Endothelial cell of umbilical vein (primary cell): Measurements from ENCODE around the gene PKHD1. TPM values are rescaled to one million over a fixed set of nuclear protein-coding genes. Genes with fewer than 3 reads are reported as not detected.

ENCODE experiments used
- BruUV-seq: library from RNA; stranded (reverse); fragments of 400-500 nt; replicated peaks from 2 replicates; lab custom pipeline; 2021; lab: Mats Ljungman, UMichigan
- CTCF ChIA-PET: fragments of 300-600, 350-600 bp; sonication (Branson Sonifier 250); formaldehyde crosslinking; loops from one replicate; lab custom pipeline; 2021; ENCODE audit warnings: antibody characterized with exemption, inconsistent platforms; lab: Charles Lee
- POLR2A ChIA-PET: fragments of 300-600, 350-600 bp; sonication (Branson Sonifier 250); formaldehyde crosslinking; loops from one replicate; lab custom pipeline; 2021; ENCODE audit warnings: antibody characterized with exemption, inconsistent platforms; lab: Charles Lee
- DNase-seq: peaks from one replicate; pipeline ENCODE4 v3.0.0-alpha.2; 2011; ENCODE audit warnings: low read depth, low spot score
- FAIRE-seq: peaks from 2 replicates; lab custom pipeline; 2011; peaks lifted over from hg19 to GRCh38; lab: Jason Lieb, UNC
- H2AFZ ChIP-seq: 2 replicates; pipeline ENCODE4 v1.6.0; 2012; ENCODE audit warnings: low read depth, low read length, control low read depth, inconsistent platforms
- H3K27ac ChIP-seq: 2 replicates; pipeline ENCODE4 v1.5.1; 2011; ENCODE audit warnings: low read depth, mild to moderate bottlenecking, control low read depth, low read length, moderate library complexity; ENCODE audit not compliant: insufficient read depth
- H3K27me3 ChIP-seq, 2 experiments: 2 replicates each; pipeline versions ENCODE4 v1.6.0 to v1.6.1; 2011; ENCODE audit warnings: low read length in 2 of 2, mixed read lengths in 1 of 2; ENCODE audit not compliant: control insufficient read depth in 2 of 2, insufficient read depth in 2 of 2
- H3K36me3 ChIP-seq, 2 experiments: 2 replicates in 1 of 2; 3 replicates in 1 of 2; pipeline ENCODE4 v1.5.1; 2011; ENCODE audit warnings: low read length in 2 of 2, mild to moderate bottlenecking in 1 of 2, moderate library complexity in 1 of 2; ENCODE audit not compliant: control insufficient read depth in 2 of 2, insufficient read depth in 2 of 2; ENCODE audit errors: extremely low read depth in 1 of 2
- H3K4me1 ChIP-seq: 3 replicates; pipeline ENCODE4 v1.5.1; 2011; ENCODE audit warnings: mild to moderate bottlenecking, low read length; ENCODE audit not compliant: control insufficient read depth, insufficient read depth; ENCODE audit errors: extremely low read depth
- H3K4me2 ChIP-seq: 2 replicates; pipeline ENCODE4 v1.6.1; 2011; ENCODE audit warnings: low read length, control low read depth, mixed read lengths; ENCODE audit not compliant: insufficient read depth
- H3K4me3 ChIP-seq, 3 experiments: fragments of 200-600 bp in 1 of 3; sonication (generic), shearing (Covaris generic) in 1 of 3; replicated peaks in 1 of 3; 2 replicates each; pipeline ENCODE4 v1.5.1; 2011 to 2016; ENCODE audit warnings: control low read depth in 3 of 3, low read length in 3 of 3, mild to moderate bottlenecking in 2 of 3, inconsistent platforms in 1 of 3, low read depth in 1 of 3, moderate library complexity in 1 of 3; ENCODE audit not compliant: insufficient read depth in 1 of 3
- H3K79me2 ChIP-seq: 2 replicates; pipeline ENCODE4 v1.6.0; 2012; ENCODE audit warnings: low read length, inconsistent platforms; ENCODE audit not compliant: control insufficient read depth, insufficient read depth
- H3K9ac ChIP-seq: replicated peaks from 2 replicates; pipeline ENCODE3; 2011; ENCODE audit warnings: low read length, control low read depth; ENCODE audit not compliant: insufficient read depth; ENCODE audit errors: extremely low read depth
- H3K9me1 ChIP-seq: replicated peaks from 3 replicates; pipeline ENCODE4 v1.6.0; 2011; ENCODE audit warnings: mild to moderate bottlenecking, low read length; ENCODE audit not compliant: control insufficient read depth, insufficient read depth; ENCODE audit errors: extremely low read depth
- H3K9me3 ChIP-seq: replicated peaks from 2 replicates; pipeline ENCODE4 v1.5.1; 2012; ENCODE audit warnings: low read length, inconsistent platforms; ENCODE audit not compliant: control insufficient read depth, insufficient read depth
- H4K20me1 ChIP-seq: replicated peaks from 2 replicates; pipeline ENCODE3; 2011; ENCODE audit warnings: mild to moderate bottlenecking, low read length; ENCODE audit not compliant: control insufficient read depth, insufficient read depth; ENCODE audit errors: extremely low read depth
- EZH2 ChIP-seq: IDR thresholded peaks from 2 replicates; pipeline ENCODE4 v1.6.1; 2012; ENCODE audit warnings: borderline replicate concordance, low read depth, mild to moderate bottlenecking, moderate library complexity, low read length, inconsistent platforms; ENCODE audit not compliant: severe bottlenecking
- FOS ChIP-seq: IDR thresholded peaks from 2 replicates; pipeline ENCODE4 v1.6.1; 2011; ENCODE audit warnings: mild to moderate bottlenecking, low read length, moderate library complexity, borderline replicate concordance; ENCODE audit not compliant: insufficient read depth
- GATA2 ChIP-seq: IDR thresholded peaks from 2 replicates; pipeline ENCODE4 v1.7.0; 2011; ENCODE audit warnings: low read depth, mild to moderate bottlenecking, moderate library complexity, mixed read lengths, low read length; ENCODE audit not compliant: insufficient read length, insufficient read depth
- JUN ChIP-seq: IDR thresholded peaks from 2 replicates; pipeline ENCODE4 v1.6.1; 2011; ENCODE audit warnings: borderline replicate concordance, low read depth; ENCODE audit not compliant: insufficient read length, insufficient read depth
- MAX ChIP-seq: IDR thresholded peaks from 2 replicates; pipeline ENCODE4 v1.6.1; 2011; ENCODE audit not compliant: insufficient read depth, insufficient read length
- MYC ChIP-seq: IDR thresholded peaks from one replicate; pipeline ENCODE4 v1.6.1; 2011; ENCODE audit warnings: mild to moderate bottlenecking, low read depth, low read length
- POLR2A ChIP-seq: IDR thresholded peaks from 2 replicates; pipeline ENCODE4 v1.6.1; 2012; ENCODE audit warnings: low read depth, mild to moderate bottlenecking, control low read depth, low read length
- POLR2AphosphoS5 ChIP-seq: IDR thresholded peaks from 2 replicates; pipeline ENCODE4 v1.6.1; 2012; ENCODE audit warnings: low read depth, mild to moderate bottlenecking, control low read depth, low read length, moderate library complexity; ENCODE audit not compliant: insufficient read depth
- dilution Hi-C: fragments of 300-500 bp; cut with MboI; formaldehyde crosslinking; loops from one replicate; pipeline ENCODE4 v1.15.0; 2019; ENCODE audit warnings: low sequenced_read_pairs; ENCODE audit not compliant: extremely low pct_ligation_motif_present
- intact Hi-C: fragments of 100-400 bp; cut with micrococcal nuclease; formaldehyde crosslinking; loops from one replicate; pipeline ENCODE4 v1.10.0; 2022
- polyA plus RNA-seq, 4 experiments: library from polyadenylated mRNA; depleted of rRNA in 3 of 4; stranded (reverse) in 3 of 4; unstranded in 1 of 4; fragments of >200 nt; gene quantifications; 2 replicates each; pipeline versions ENCODE4 v1.2.1 to v1.2.3, GENCODE V29; 2011 to 2012; ENCODE audit warnings: missing spikeins in 1 of 4
- total RNA-seq: library from RNA; stranded (reverse); gene quantifications from 2 replicates; pipeline ENCODE4 v1.2.3, GENCODE V29; 2021
- TF ChIP-seq, protein P1 (sequence below), 2 donors: IDR thresholded peaks; 1 replicate in 1 of 2; 2 replicates in 1 of 2; pipeline ENCODE4 v1.5.1; 2011; ENCODE audit warnings: low read length in 2 of 2, mild to moderate bottlenecking in 2 of 2, moderate library complexity in 2 of 2, control low read depth in 1 of 2, inconsistent platforms in 1 of 2, low read depth in 1 of 2; ENCODE audit not compliant: insufficient read depth in 1 of 2; ENCODE audit errors: extremely low read depth in 1 of 2

Gene PKHD1
- total and polyA plus RNA-seq, 2 donors (not counting 3 experiments of a cell fraction or from before 2014, with no cell fraction given), result not detected

DNA sequence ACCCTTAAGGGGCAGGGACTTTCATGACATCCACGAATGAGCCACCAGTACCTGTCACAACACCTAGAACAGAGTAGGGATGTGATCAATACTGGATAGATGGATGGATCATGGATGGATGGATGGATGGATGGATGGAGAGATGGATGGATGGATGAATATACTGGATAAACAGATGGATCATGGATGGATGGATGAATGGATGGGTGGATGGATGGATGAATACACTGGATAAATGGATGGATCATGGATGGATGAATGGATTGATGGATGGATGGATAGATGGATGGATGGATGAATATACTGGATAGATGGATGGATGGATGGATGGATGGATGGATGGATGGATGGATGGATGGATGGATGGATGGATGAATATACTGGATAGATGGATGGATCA lies 73.0 kb downstream of the PKHD1 start:
- Histone ChIP-seq H3K9me1 (no peaks in the 10 kb centered on the region), H2AFZ (no peak overlapping the region), H3K79me2 (no peaks in the 10 kb centered on the region), H3K27me3 (no peaks in the 10 kb centered on the region), H4K20me1 (no peaks in the 10 kb centered on the region), H3K9ac (no peak overlapping the region), H3K9me3 (no peaks in the 10 kb centered on the region), H3K36me3 (no peaks in the 10 kb centered on the region), H3K4me1 (no peaks in the 10 kb centered on the region), H3K4me3 (no peak overlapping the region), H3K27ac (no peak overlapping the region), H3K4me2 (no peak overlapping the region)
- BruUV-seq, result no TSS peak
- TF ChIP-seq EZH2 (no peak), FOS (no peak), POLR2AphosphoS5 (no peak), JUN (no peak), MYC (no peak), MAX (no peak), POLR2A (no peak), GATA2 (no peak)
- TF ChIP-seq, protein P1, sequence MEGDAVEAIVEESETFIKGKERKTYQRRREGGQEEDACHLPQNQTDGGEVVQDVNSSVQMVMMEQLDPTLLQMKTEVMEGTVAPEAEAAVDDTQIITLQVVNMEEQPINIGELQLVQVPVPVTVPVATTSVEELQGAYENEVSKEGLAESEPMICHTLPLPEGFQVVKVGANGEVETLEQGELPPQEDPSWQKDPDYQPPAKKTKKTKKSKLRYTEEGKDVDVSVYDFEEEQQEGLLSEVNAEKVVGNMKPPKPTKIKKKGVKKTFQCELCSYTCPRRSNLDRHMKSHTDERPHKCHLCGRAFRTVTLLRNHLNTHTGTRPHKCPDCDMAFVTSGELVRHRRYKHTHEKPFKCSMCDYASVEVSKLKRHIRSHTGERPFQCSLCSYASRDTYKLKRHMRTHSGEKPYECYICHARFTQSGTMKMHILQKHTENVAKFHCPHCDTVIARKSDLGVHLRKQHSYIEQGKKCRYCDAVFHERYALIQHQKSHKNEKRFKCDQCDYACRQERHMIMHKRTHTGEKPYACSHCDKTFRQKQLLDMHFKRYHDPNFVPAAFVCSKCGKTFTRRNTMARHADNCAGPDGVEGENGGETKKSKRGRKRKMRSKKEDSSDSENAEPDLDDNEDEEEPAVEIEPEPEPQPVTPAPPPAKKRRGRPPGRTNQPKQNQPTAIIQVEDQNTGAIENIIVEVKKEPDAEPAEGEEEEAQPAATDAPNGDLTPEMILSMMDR (IDR thresholded peaks at IDR 0.05; ENCODE audit: extremely low read depth in 1 of 2, insufficient read depth in 1 of 2, low read depth in 1 of 2, low read length in 2 of 2), result no peak
- dilution Hi-C loops (no loop called here), intact Hi-C loops (no loop called here)
- DNase-seq (no peak), FAIRE-seq (no peak)
- CTCF ChIA-PET, result no interaction called here
- POLR2A ChIA-PET, result no interaction called here
